Measurements from ENCODE around the gene GPR150. TPM values are rescaled to one million over a fixed set of nuclear protein-coding genes. Genes with fewer than 3 reads are reported as not detected.

Gene GPR150
- total and polyA plus RNA-seq, 2 of the 4 experiments (the other 2 are of a cell fraction), result under 0.01 to 0.10 TPM

DNA sequence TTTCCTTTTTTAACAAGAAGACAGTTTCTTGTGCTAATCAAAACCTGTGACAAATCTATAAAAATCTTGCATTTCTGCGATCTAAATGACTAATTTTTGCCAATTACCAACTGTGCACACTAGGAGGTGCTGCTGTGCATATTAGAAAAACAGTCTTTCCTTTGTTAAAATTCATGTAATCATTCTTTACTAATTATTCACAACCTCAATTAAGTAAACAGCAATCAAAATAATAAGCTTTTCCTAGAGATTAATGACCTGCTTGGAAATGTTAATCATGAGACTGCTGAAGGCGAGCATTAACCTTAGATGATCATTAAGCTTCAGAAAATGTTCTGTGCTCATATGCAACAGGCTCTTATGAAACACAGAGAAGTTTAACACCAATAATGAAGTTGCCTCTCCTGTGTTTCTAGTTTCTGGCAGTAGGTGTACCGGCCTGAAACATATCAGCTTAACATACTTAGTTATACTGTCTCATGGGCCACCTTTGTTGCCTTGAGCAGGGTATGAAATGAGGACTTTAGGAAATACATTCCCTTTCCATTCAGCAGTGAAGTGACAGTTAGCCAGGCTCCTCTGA, 44.4 kb downstream of the GPR150 start:
- dilution Hi-C loops (cut with HindIII; ENCODE audit: low sequenced_read_pairs, unreplicated experiment) (no loop called here), intact Hi-C loops (cut with micrococcal nuclease) (loop anchor here (1.0 to 2.0 kb wide), 2 partner anchors 68 to 183 kb away; no protein-coding TSS in a partner anchor), in situ Hi-C loops (cut with MboI; ENCODE audit: low sequenced_read_pairs) (loop anchor here (10.0 kb wide), 1 partner anchor 181 kb away; no protein-coding TSS in a partner anchor)
- peak; percentile 49 for DNase-seq
- Histone ChIP-seq H3K27ac (ENCODE audit: insufficient read depth, low read length) (peak overlapping the region; percentile 34; the same call in 1 of the 2 replicates), H3K9ac (ENCODE audit: low read depth, low read length) (peak overlapping the region; percentile 53; the same call in 1 of the 2 replicates), H3K18ac (ENCODE audit: low read depth, low read length) (peak overlapping the region; percentile 92; the same call in 1 of the 2 replicates), H3K4me3 (ENCODE audit: insufficient read depth, low read depth, low read length) (no peak overlapping the region), H3K14ac (replicated peaks; ENCODE audit: low read depth, low read length) (peak overlapping the region; percentile 92), H2BK20ac (ENCODE audit: low read depth, low read length) (peak overlapping the region; percentile 69), H2BK120ac (ENCODE audit: low read depth, low read length) (peak overlapping the region; percentile 97), H4K91ac (ENCODE audit: insufficient read depth, low read depth, low read length) (peak overlapping the region; percentile 90), H3K56ac (ENCODE audit: extremely low read depth, insufficient read depth, low read length) (peak overlapping the region; percentile 42; the same call in 1 of the 2 replicates), H3K9me1 (ENCODE audit: insufficient read depth, low read length) (no peaks in the 10 kb centered on the region; the same call in 1 of the 2 replicates), H2AFZ (replicated peaks; ENCODE audit: low read length, poor library complexity) (peak overlapping the region; percentile 83), H2BK15ac (ENCODE audit: low read depth, low read length) (peak overlapping the region; percentile 87; the same call in 2 of the 3 replicates), H3K23ac (ENCODE audit: low read depth, low read length) (peak overlapping the region; percentile 91), H3K79me1 (ENCODE audit: low read depth in 1 of 2, low read length in 2 of 2) (peaks cover 0 to 7% of the 10 kb centered on the region in 2 experiments; a peak in 1 of 4 replicates), H3K36me3 (ENCODE audit: control insufficient read depth, insufficient read depth, low read length) (no peaks in the 10 kb centered on the region), H2BK5ac (ENCODE audit: low read depth, low read length, poor library complexity, severe bottlenecking) (peak overlapping the region; percentile 83), H2AK5ac (ENCODE audit: low read depth, low read length) (peak overlapping the region; percentile 38), H4K5ac (ENCODE audit: low read depth, low read length) (peak overlapping the region; percentile 32; the same call in 1 of the 2 replicates), H3K4ac (ENCODE audit: low read depth, low read length) (peak overlapping the region; percentile 78), H4K20me1 (ENCODE audit: insufficient read depth, low read length) (no peaks in the 10 kb centered on the region), H4K8ac (ENCODE audit: low read depth in 2 of 2, low read length in 2 of 2) (peak overlapping the region; percentile 9 to 91; a peak in 2 of 4 replicates), H3K9me3 (ENCODE audit: control insufficient read depth, insufficient read depth, low read length) (no peaks in the 10 kb centered on the region), H3K4me1 (ENCODE audit: control insufficient read depth, insufficient read depth, low read length) (peaks cover 8% of the 10 kb centered on the region; the same call in 1 of the 2 replicates), H3K4me2 (ENCODE audit: low read depth, low read length) (peak overlapping the region; percentile 15; the same call in 1 of the 2 replicates), H3K27me3 (ENCODE audit: control insufficient read depth, insufficient read depth, low read length) (no peaks in the 10 kb centered on the region), H2AK9ac (replicated peaks; ENCODE audit: low read depth, low read length, poor library complexity) (no peak overlapping the region)
- TF ChIP-seq RCOR1 (IDR thresholded peaks at IDR 0.05; ENCODE audit: insufficient replicate concordance, low read length), result no peak
- TF ChIP-seq RAD21 (IDR thresholded peaks at IDR 0.05; ENCODE audit: low read length), result peak; percentile 73
- TF ChIP-seq, protein P1, sequence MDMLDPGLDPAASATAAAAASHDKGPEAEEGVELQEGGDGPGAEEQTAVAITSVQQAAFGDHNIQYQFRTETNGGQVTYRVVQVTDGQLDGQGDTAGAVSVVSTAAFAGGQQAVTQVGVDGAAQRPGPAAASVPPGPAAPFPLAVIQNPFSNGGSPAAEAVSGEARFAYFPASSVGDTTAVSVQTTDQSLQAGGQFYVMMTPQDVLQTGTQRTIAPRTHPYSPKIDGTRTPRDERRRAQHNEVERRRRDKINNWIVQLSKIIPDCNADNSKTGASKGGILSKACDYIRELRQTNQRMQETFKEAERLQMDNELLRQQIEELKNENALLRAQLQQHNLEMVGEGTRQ (IDR thresholded peaks at IDR 0.05; ENCODE audit: low read depth, low read length), result no peak
- no peak for TF ChIP-seq CHD1 (IDR thresholded peaks at IDR 0.05; ENCODE audit: low read depth, low read length)
- TF ChIP-seq SMC3 (IDR thresholded peaks at IDR 0.05; ENCODE audit: low read depth, low read length), result peak; percentile 70
- TF ChIP-seq MAZ (IDR thresholded peaks at IDR 0.05; ENCODE audit: borderline replicate concordance, low read depth, low read length), result no peak
- TF ChIP-seq, protein P2, sequence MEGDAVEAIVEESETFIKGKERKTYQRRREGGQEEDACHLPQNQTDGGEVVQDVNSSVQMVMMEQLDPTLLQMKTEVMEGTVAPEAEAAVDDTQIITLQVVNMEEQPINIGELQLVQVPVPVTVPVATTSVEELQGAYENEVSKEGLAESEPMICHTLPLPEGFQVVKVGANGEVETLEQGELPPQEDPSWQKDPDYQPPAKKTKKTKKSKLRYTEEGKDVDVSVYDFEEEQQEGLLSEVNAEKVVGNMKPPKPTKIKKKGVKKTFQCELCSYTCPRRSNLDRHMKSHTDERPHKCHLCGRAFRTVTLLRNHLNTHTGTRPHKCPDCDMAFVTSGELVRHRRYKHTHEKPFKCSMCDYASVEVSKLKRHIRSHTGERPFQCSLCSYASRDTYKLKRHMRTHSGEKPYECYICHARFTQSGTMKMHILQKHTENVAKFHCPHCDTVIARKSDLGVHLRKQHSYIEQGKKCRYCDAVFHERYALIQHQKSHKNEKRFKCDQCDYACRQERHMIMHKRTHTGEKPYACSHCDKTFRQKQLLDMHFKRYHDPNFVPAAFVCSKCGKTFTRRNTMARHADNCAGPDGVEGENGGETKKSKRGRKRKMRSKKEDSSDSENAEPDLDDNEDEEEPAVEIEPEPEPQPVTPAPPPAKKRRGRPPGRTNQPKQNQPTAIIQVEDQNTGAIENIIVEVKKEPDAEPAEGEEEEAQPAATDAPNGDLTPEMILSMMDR (conservative IDR thresholded peaks at IDR 0.05; ENCODE audit: low read depth, low read length), result peak; percentile 79
- TF ChIP-seq, protein P3, sequence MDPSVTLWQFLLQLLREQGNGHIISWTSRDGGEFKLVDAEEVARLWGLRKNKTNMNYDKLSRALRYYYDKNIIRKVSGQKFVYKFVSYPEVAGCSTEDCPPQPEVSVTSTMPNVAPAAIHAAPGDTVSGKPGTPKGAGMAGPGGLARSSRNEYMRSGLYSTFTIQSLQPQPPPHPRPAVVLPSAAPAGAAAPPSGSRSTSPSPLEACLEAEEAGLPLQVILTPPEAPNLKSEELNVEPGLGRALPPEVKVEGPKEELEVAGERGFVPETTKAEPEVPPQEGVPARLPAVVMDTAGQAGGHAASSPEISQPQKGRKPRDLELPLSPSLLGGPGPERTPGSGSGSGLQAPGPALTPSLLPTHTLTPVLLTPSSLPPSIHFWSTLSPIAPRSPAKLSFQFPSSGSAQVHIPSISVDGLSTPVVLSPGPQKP (IDR thresholded peaks at IDR 0.05; ENCODE audit: borderline replicate concordance, low read depth, low read length), result no peak
- ChIA-PET CTCF (interaction anchor here (0.6 to 2.2 kb wide), 16 partner anchors 9 to 661 kb away, joined by 3 to 16 read pairs (median 3); partner anchors contain the start of gene RHOBTB3), POLR2A (ENCODE audit: unreplicated experiment) (interaction anchor here (0.9 kb wide), 1 partner anchor 66 kb away, joined by 7 read pairs; no protein-coding TSS in a partner anchor)
- ATAC-seq (ENCODE audit: low read depth), result peak; percentile 79
- no TSS peak for BruUV-seq (replicated peaks)
- no CpG with 5 or more reads among the region's 3 CpGs for WGBS, 2 experiments (ENCODE audit: extremely low coverage in 2 of 2, insufficient read length in 1 of 2)

Data from IMR-90 (cell line).